HG02588 (cell line): ENCODE results near the gene ABTB1.
"Not testable (repeated sequence)": the region's sequence is repeated elsewhere in the genome, so short reads cannot be mapped to it uniquely, and the experiment has no call there.

Experiments used
- ATAC-seq: cut with Tn5 transposase; IDR thresholded peaks from one replicate; pipeline ENCODE4 v1.9.1; 2021; ENCODE audit warnings: mild to moderate bottlenecking, moderate library complexity; ENCODE audit not compliant: unreplicated experiment

ABTB1 gene

GRCh38 chr3:127671523-127672428, 976 bp upstream of the ABTB1 start:
- ATAC-seq = peak; percentile 17

- peak; percentile 31 for ATAC-seq
Measured at GRCh38 chr3:127673191-127674100, 694 bp downstream of the ABTB1 start.

GRCh38 chr3:127674101-127674721, 1.5 kb downstream of the ABTB1 start:
- no peak for ATAC-seq

- no peak for ATAC-seq
Measured at GRCh38 chr3:127674790-127675189, 2.0 kb downstream of the ABTB1 start.

- no peak for ATAC-seq
Measured at GRCh38 chr3:127675651-127676391, 3.1 kb downstream of the ABTB1 start.

GRCh38 chr3:127676456-127676855, 3.7 kb downstream of the ABTB1 start:
- ATAC-seq = no peak

- ATAC-seq = no peak
Measured at GRCh38 chr3:127676921-127677351, 4.2 kb downstream of the ABTB1 start.

GRCh38 chr3:127677541-127678314, 5.0 kb downstream of the ABTB1 start:
- no peak for ATAC-seq

- ATAC-seq = no peak
Measured at GRCh38 chr3:127678315-127678599, 5.5 kb downstream of the ABTB1 start.

- ATAC-seq = no peak
Measured at GRCh38 chr3:127678611-127679533, 6.1 kb downstream of the ABTB1 start.

GRCh38 chr3:127679534-127680145, 6.9 kb downstream of the ABTB1 start:
- ATAC-seq = no peak

GRCh38 chr3:127680146-127680661, 7.5 kb downstream of the ABTB1 start:
- no peak for ATAC-seq

- ATAC-seq = no peak
Measured at GRCh38 chr3:127680798-127681221, 8.1 kb downstream of the ABTB1 start.

- not testable (repeated sequence) for ATAC-seq
Measured at GRCh38 chr3:127682175-127682554, 9.4 kb downstream of the ABTB1 start.

- ATAC-seq = no peak
Measured at GRCh38 chr3:127682561-127682960, 9.8 kb downstream of the ABTB1 start.

GRCh38 chr3:127684871-127685707, 12.3 kb downstream of the ABTB1 start:
- no peak for ATAC-seq
